H9 (cell line): ENCODE results near the gene PEX14. TPM values are rescaled to one million over a fixed set of nuclear protein-coding genes. Genes with fewer than 3 reads are reported as not detected.

Source experiments
- DNase-seq: peaks from one replicate; pipeline ENCODE4 v3.0.0-alpha.2; 2017
- H2AFZ ChIP-seq: one replicate; pipeline ENCODE4 v1.6.1; 2013; ENCODE audit warnings: mild to moderate bottlenecking, low read length, control low read depth, moderate library complexity
- H2AK5ac ChIP-seq: 2 replicates; pipeline ENCODE4 v1.6.1; 2013; ENCODE audit warnings: low read length, control low read depth, mixed read lengths; ENCODE audit not compliant: insufficient read length
- H2BK120ac ChIP-seq: one replicate; pipeline ENCODE4 v1.6.1; 2013; ENCODE audit warnings: low read depth, mild to moderate bottlenecking, low read length, control low read depth, inconsistent platforms; ENCODE audit not compliant: poor library complexity, severe bottlenecking
- H2BK12ac ChIP-seq: 2 replicates; pipeline ENCODE4 v1.6.1; 2013; ENCODE audit warnings: low read length, control low read depth, mixed read lengths, low read depth; ENCODE audit not compliant: insufficient read length
- H2BK15ac ChIP-seq: 2 replicates; pipeline ENCODE4 v1.6.1; 2013; ENCODE audit warnings: low read depth, low read length, control low read depth
- H2BK20ac ChIP-seq: one replicate; pipeline ENCODE4 v1.6.1; 2013; ENCODE audit warnings: low read depth, mild to moderate bottlenecking, low read length, control low read depth, inconsistent platforms; ENCODE audit not compliant: poor library complexity, severe bottlenecking
- H2BK5ac ChIP-seq: 2 replicates; pipeline ENCODE4 v1.6.1; 2013; ENCODE audit warnings: low read length, control low read depth, mixed read lengths; ENCODE audit not compliant: insufficient read length
- H3K14ac ChIP-seq: 2 replicates; pipeline ENCODE4 v1.6.1; 2013; ENCODE audit warnings: low read length, control low read depth; ENCODE audit not compliant: insufficient read depth
- H3K18ac ChIP-seq: 2 replicates; pipeline ENCODE4 v1.6.1; 2013; ENCODE audit warnings: low read depth, mild to moderate bottlenecking, mixed read lengths, low read length, control low read depth; ENCODE audit not compliant: insufficient read length
- H3K23ac ChIP-seq: 2 replicates; pipeline ENCODE4 v1.6.1; 2013; ENCODE audit warnings: low read length, control low read depth, mixed read lengths, low read depth; ENCODE audit not compliant: insufficient read length
- H3K23me2 ChIP-seq: 2 replicates; pipeline ENCODE4 v1.6.1; 2013; ENCODE audit warnings: low read depth, mild to moderate bottlenecking, mixed read lengths, low read length, control low read depth; ENCODE audit not compliant: insufficient read length, poor library complexity, severe bottlenecking
- H3K27ac ChIP-seq: 2 replicates; pipeline ENCODE4 v1.5.1; 2013; ENCODE audit warnings: low read length, control low read depth, mixed read lengths, low read depth; ENCODE audit not compliant: insufficient read length
- H3K27me3 ChIP-seq: 2 replicates; pipeline ENCODE4 v1.6.1; 2013; ENCODE audit warnings: low read length, control low read depth, inconsistent platforms; ENCODE audit not compliant: insufficient read depth
- H3K4ac ChIP-seq: 2 replicates; pipeline ENCODE4 v1.6.1; 2013; ENCODE audit warnings: low read depth, mild to moderate bottlenecking, control low read depth, inconsistent platforms, low read length, moderate library complexity
- H3K4me1 ChIP-seq: 2 replicates; pipeline ENCODE4 v1.6.1; 2013; ENCODE audit warnings: low read length, control low read depth, inconsistent platforms; ENCODE audit not compliant: insufficient read depth
- H3K4me2 ChIP-seq: 2 replicates; pipeline ENCODE4 v1.6.1; 2013; ENCODE audit warnings: low read length, control low read depth, mixed read lengths; ENCODE audit not compliant: insufficient read length, insufficient read depth
- H3K56ac ChIP-seq: 2 replicates; pipeline ENCODE4 v1.6.1; 2013; ENCODE audit warnings: low read depth, mild to moderate bottlenecking, mixed read lengths, low read length, control low read depth; ENCODE audit not compliant: insufficient read length
- H3K79me1 ChIP-seq: 2 replicates; pipeline ENCODE4 v1.6.1; 2013; ENCODE audit warnings: low read depth, mild to moderate bottlenecking, moderate library complexity, low read length, control low read depth, inconsistent platforms; ENCODE audit not compliant: insufficient read depth, poor library complexity, severe bottlenecking
- H3K79me2 ChIP-seq: 2 replicates; pipeline ENCODE4 v1.6.1; 2013; ENCODE audit warnings: low read length, control low read depth, inconsistent platforms; ENCODE audit not compliant: insufficient read depth
- H3K9ac ChIP-seq: 2 replicates; pipeline ENCODE4 v1.6.1; 2013; ENCODE audit warnings: low read length, control low read depth, mixed read lengths; ENCODE audit not compliant: insufficient read length; ENCODE audit errors: extremely low read depth
- H3K9me3 ChIP-seq: one replicate; pipeline ENCODE4 v1.6.1; 2013; ENCODE audit warnings: low read depth, low read length, inconsistent platforms; ENCODE audit not compliant: control insufficient read depth
- H3T11ph ChIP-seq: one replicate; pipeline ENCODE4 v1.6.1; 2013; ENCODE audit warnings: mild to moderate bottlenecking, low read length, control low read depth, inconsistent platforms
- H4K20me1 ChIP-seq: one replicate; pipeline ENCODE4 v1.6.1; 2013; ENCODE audit not compliant: control insufficient read depth, insufficient read length, insufficient read depth
- H4K5ac ChIP-seq: 2 replicates; pipeline ENCODE4 v1.6.1; 2013; ENCODE audit warnings: low read depth, mild to moderate bottlenecking, mixed read lengths, low read length, control low read depth; ENCODE audit not compliant: insufficient read length
- H4K8ac ChIP-seq: replicated peaks from 2 replicates; pipeline ENCODE4 v1.6.1; 2013; ENCODE audit warnings: low read length, control low read depth, mixed read lengths, low read depth; ENCODE audit not compliant: insufficient read length
- H4K91ac ChIP-seq: 2 replicates; pipeline ENCODE4 v1.6.1; 2013; ENCODE audit warnings: low read depth, mild to moderate bottlenecking, moderate library complexity, mixed read lengths, low read length, control low read depth; ENCODE audit not compliant: insufficient read length
- H3K27ac Mint-ChIP-seq, 3 experiments: 2 replicates in 2 of 3; 3 replicates in 1 of 3; pipeline ENCODE4 v1.8.0; 2020 to 2021; ENCODE audit warnings: mixed read lengths in 3 of 3, mild to moderate bottlenecking in 1 of 3, moderate library complexity in 1 of 3
- H3K27me3 Mint-ChIP-seq: 2 replicates; pipeline ENCODE4 v1.8.0; 2021; ENCODE audit warnings: low read depth, mild to moderate bottlenecking, moderate library complexity, mixed read lengths
- H3K36me3 Mint-ChIP-seq, 3 experiments: 2 replicates in 2 of 3; 3 replicates in 1 of 3; pipeline ENCODE4 v1.8.0; 2020 to 2021; ENCODE audit warnings: low read depth in 3 of 3, mixed read lengths in 3 of 3; ENCODE audit not compliant: insufficient read depth in 1 of 3
- H3K4me1 Mint-ChIP-seq, 2 experiments: 2 replicates each; pipeline ENCODE4 v1.8.0; 2020; ENCODE audit warnings: mixed read lengths in 2 of 2
- H3K4me3 Mint-ChIP-seq, 2 experiments: 2 replicates in 1 of 2; 3 replicates in 1 of 2; pipeline ENCODE4 v1.8.0; 2020 to 2021; ENCODE audit warnings: mild to moderate bottlenecking in 2 of 2, mixed read lengths in 2 of 2, moderate library complexity in 1 of 2
- H3K9me3 Mint-ChIP-seq, 2 experiments: 2 replicates in 1 of 2; 3 replicates in 1 of 2; pipeline ENCODE4 v1.8.0; 2020; ENCODE audit warnings: mild to moderate bottlenecking in 2 of 2, mixed read lengths in 2 of 2, moderate library complexity in 1 of 2
- CTCF ChIP-seq: fragments of 200-600 bp; sonication (generic); conservative IDR thresholded peaks from 3 replicates; pipeline ENCODE4 v1.8.0; 2021; ENCODE audit warnings: antibody characterized with exemption, mild to moderate bottlenecking
- WGBS: extraction: QIAGEN DNeasy Blood & Tissue Kit; methylation state at CpG from one replicate; pipeline ENCODE4 v1.1.7; 2013; ENCODE audit warnings: missing lambda C conversion rate, low lambda C conversion rate, mixed read lengths; ENCODE audit not compliant: insufficient read length; ENCODE audit errors: extremely low coverage; 5-methylcytosine and 5-hydroxymethylcytosine counted together
- total RNA-seq: library from RNA; stranded (reverse); gene quantifications from 2 replicates; pipeline ENCODE4 v1.2.1, GENCODE V29; 2021

Gene PEX14
- total RNA-seq, 1 experiment from 2014 or later: 23.9 TPM

DNA sequence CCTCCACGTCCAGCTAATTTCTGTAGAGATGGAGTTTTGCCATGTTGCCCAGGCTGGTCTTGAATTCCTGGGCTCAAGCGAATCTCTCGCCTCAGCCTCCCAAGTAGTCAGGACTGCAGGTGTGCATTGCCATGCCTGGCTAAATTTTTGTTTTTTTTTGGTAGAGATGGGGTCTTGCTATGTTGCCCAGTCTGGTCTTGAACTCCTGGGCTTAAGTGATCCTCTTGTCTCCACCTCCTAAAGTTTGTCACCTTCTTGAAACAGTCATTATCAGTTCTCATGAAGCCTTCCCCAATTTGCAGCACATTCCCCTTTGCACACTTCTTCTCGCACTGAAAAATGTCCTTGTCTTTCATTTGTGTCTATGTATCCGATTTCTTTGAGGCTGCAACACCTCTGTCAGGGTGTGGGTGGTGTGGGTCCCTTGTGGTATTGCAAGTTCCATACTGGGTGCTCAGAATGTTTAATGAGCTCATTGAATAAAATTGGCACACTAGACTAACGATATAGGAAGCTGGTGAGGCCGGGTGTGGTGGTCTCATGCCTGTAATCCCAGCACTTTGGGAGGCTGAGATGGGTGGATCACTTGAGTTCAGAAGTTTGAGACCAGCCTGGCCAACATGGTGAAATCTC is 27.8 kb upstream of the PEX14 start:
- H3K18ac ChIP-seq: no peak overlapping the region
- no peaks in the 10 kb centered on the region for H3K23me2 ChIP-seq
- H3K56ac ChIP-seq: no peak overlapping the region
- TF ChIP-seq CTCF: no peak
- H3K9me3 ChIP-seq: no peaks in the 10 kb centered on the region
- no peak overlapping the region for H3K4me3 Mint-ChIP-seq
- no peak overlapping the region for H3K4ac ChIP-seq
- no peak overlapping the region for H2BK12ac ChIP-seq
- H3T11ph ChIP-seq: no peak overlapping the region
- H3K27me3 Mint-ChIP-seq: no peaks in the 10 kb centered on the region
- no CpG with 5 or more reads among the region's 7 CpGs for WGBS
- H2BK20ac ChIP-seq: no peak overlapping the region
- no peak for DNase-seq
- no peaks in the 10 kb centered on the region for H3K27me3 ChIP-seq
- H2BK120ac ChIP-seq: no peak overlapping the region
- H2BK5ac ChIP-seq: no peak overlapping the region
- no peak overlapping the region for H4K5ac ChIP-seq
- H2BK15ac ChIP-seq: no peak overlapping the region
- H3K4me1 ChIP-seq: peaks cover 2% of the 10 kb centered on the region; the same call in 1 of the 2 replicates
- H4K91ac ChIP-seq: no peak overlapping the region
- H3K36me3 Mint-ChIP-seq: peaks cover 0 to 8% (median 0%) of the 10 kb centered on the region in 3 experiments; a peak in 3 of 7 replicates
- H3K79me2 ChIP-seq: no peaks in the 10 kb centered on the region
- H3K27ac Mint-ChIP-seq: no peak overlapping the region
- H2AFZ ChIP-seq: no peak overlapping the region
- H3K79me1 ChIP-seq: no peaks in the 10 kb centered on the region
- no peak overlapping the region for H4K8ac ChIP-seq
- no peaks in the 10 kb centered on the region for H4K20me1 ChIP-seq
- no peak overlapping the region for H3K23ac ChIP-seq
- H3K14ac ChIP-seq: no peak overlapping the region
- H3K9me3 Mint-ChIP-seq: no peaks in the 10 kb centered on the region
- peaks cover 19 to 23% of the 10 kb centered on the region in 2 experiments for H3K4me1 Mint-ChIP-seq
- no peak overlapping the region for H2AK5ac ChIP-seq
- H3K4me2 ChIP-seq: no peak overlapping the region
- H3K27ac ChIP-seq: no peak overlapping the region
- no peak overlapping the region for H3K9ac ChIP-seq
